Adrenal gland (tissue), 5 donors: ENCODE results near the gene EXOSC1.

ENCODE experiments used
- POLR2A ChIP-seq, 2 donors: fragments of 450-650 bp; IDR thresholded peaks; one replicate each; pipeline ENCODE4 v1.6.1; 2017; ENCODE audit warnings: antibody characterized with exemption in 2 of 2, mild to moderate bottlenecking in 2 of 2, moderate library complexity in 1 of 2
- TF ChIP-seq, protein P1 (sequence below), 6 experiments: fragments of 450-650 bp in 4 of 6; fragments of 200-600 bp in 2 of 6; sonication (generic) in 1 of 6; IDR thresholded peaks; 1 replicate in 5 of 6; 2 replicates in 1 of 6; pipeline versions ENCODE4 v1.5.1 to v1.8.0; 2016 to 2021; ENCODE audit warnings: antibody characterized with exemption in 6 of 6, mild to moderate bottlenecking in 2 of 6, moderate library complexity in 1 of 6
- donor health status: DM: no; HTN: no; CAD: no.

DNA sequence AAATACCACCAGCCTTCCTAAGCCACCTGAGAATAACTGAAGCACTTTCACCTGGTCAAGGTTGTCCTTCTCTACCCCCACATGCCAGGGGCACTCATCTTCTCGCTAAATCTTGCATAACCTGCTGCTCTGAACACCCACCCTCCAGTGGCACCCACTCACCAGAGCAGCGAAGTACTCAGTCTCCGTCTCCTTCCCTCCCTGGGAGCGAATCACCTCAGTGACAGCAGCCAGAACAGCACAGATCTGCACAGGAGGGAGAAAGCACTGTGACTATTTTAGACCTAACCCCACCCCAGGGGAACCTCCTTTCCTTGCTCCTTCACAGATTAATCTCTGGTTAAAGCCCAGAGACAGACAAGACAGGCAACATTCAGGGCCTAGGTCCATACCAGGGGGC is 49.8 kb downstream of the EXOSC1 start:
- TF ChIP-seq, protein P1, sequence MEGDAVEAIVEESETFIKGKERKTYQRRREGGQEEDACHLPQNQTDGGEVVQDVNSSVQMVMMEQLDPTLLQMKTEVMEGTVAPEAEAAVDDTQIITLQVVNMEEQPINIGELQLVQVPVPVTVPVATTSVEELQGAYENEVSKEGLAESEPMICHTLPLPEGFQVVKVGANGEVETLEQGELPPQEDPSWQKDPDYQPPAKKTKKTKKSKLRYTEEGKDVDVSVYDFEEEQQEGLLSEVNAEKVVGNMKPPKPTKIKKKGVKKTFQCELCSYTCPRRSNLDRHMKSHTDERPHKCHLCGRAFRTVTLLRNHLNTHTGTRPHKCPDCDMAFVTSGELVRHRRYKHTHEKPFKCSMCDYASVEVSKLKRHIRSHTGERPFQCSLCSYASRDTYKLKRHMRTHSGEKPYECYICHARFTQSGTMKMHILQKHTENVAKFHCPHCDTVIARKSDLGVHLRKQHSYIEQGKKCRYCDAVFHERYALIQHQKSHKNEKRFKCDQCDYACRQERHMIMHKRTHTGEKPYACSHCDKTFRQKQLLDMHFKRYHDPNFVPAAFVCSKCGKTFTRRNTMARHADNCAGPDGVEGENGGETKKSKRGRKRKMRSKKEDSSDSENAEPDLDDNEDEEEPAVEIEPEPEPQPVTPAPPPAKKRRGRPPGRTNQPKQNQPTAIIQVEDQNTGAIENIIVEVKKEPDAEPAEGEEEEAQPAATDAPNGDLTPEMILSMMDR (IDR thresholded peaks at IDR 0.05) = no peak
- TF ChIP-seq POLR2A (IDR thresholded peaks at IDR 0.05) = no peak
